Measurements from ENCODE around the gene AFF1.

DNA sequence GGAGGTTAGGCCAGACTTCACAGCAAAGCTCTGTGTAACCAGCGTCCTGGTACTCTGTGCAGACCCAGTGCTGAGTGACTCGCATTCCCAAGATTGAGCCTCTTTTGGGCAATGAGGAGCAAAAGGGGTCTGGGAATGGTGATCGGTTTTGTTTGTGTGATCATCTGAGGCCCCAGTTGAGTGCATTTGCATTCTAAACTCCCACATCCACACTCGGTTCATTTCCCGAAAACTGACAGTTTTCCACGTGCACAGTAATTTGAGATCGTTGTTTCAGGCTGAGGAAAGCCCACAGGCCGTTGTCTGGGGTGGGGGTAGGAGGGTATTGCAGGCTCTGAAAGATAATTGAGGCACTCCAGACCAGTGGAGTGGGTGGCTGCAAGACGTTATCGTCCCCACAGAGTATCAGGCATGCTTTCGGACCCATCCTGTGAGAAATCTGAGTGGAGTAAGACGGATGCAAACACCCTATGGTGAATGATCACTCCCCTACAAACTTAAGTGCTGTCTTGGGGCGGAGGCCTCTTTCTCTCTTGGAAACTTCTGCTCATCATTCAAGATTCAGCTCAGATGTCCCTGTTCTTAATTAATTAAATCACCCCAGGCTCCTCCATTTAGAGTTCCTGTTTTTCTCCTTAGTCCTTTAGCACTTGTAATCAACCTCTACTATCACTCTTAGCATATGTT is 96.1 kb downstream of the AFF1 start:
- TF ChIP-seq, protein P1, sequence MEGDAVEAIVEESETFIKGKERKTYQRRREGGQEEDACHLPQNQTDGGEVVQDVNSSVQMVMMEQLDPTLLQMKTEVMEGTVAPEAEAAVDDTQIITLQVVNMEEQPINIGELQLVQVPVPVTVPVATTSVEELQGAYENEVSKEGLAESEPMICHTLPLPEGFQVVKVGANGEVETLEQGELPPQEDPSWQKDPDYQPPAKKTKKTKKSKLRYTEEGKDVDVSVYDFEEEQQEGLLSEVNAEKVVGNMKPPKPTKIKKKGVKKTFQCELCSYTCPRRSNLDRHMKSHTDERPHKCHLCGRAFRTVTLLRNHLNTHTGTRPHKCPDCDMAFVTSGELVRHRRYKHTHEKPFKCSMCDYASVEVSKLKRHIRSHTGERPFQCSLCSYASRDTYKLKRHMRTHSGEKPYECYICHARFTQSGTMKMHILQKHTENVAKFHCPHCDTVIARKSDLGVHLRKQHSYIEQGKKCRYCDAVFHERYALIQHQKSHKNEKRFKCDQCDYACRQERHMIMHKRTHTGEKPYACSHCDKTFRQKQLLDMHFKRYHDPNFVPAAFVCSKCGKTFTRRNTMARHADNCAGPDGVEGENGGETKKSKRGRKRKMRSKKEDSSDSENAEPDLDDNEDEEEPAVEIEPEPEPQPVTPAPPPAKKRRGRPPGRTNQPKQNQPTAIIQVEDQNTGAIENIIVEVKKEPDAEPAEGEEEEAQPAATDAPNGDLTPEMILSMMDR (IDR thresholded peaks at IDR 0.05): no peak
- no peak for TF ChIP-seq POLR2A (IDR thresholded peaks at IDR 0.05)

Measured in thyroid gland (tissue), 4 donors.